K562 (cell line): ENCODE measurements around the gene ATP6V1F. TPM values are rescaled to one million over a fixed set of nuclear protein-coding genes. Genes with fewer than 3 reads are reported as not detected.

Source experiments
- ADNP ChIP-seq: fragments of 200-800 bp; sonication (Bioruptor generic); IDR thresholded peaks from 2 replicates; pipeline ENCODE4 v1.6.1; 2016; ENCODE audit warnings: missing genetic modification characterization, missing compliant biosample characterization
- E2F6 ChIP-seq, 2 experiments: IDR thresholded peaks; 2 replicates each; pipeline ENCODE4 v1.6.1; 2011; ENCODE audit warnings: borderline replicate concordance in 1 of 2, control low read depth in 1 of 2, low read depth in 1 of 2, low read length in 1 of 2, mild to moderate bottlenecking in 1 of 2, mixed read lengths in 1 of 2, moderate library complexity in 1 of 2; ENCODE audit not compliant: insufficient read depth in 1 of 2, insufficient read length in 1 of 2, poor library complexity in 1 of 2, severe bottlenecking in 1 of 2; ENCODE audit errors: extremely low read depth in 1 of 2
- ELF1 ChIP-seq: fragments of 200-800 bp; sonication (Bioruptor generic); IDR thresholded peaks from 2 replicates; pipeline ENCODE4 v1.6.1; 2016; ENCODE audit warnings: missing genetic modification characterization, missing compliant biosample characterization
- FOXP4 ChIP-seq: sonication (generic); formaldehyde crosslinking; IDR thresholded peaks from 2 replicates; pipeline ENCODE4 v1.8.0; 2022; ENCODE audit warnings: mild to moderate bottlenecking, missing genetic modification reagents, borderline replicate concordance
- NR2C2 ChIP-seq, 2 experiments: fragments of 200-800 bp in 1 of 2; sonication (Bioruptor generic) in 1 of 2; sonication (generic) in 1 of 2; formaldehyde crosslinking in 1 of 2; IDR thresholded peaks; 2 replicates each; pipeline versions ENCODE4 v1.6.1 to v1.8.0; 2016 to 2022; ENCODE audit warnings: mild to moderate bottlenecking in 1 of 2, missing compliant biosample characterization in 1 of 2, missing genetic modification characterization in 1 of 2, missing genetic modification reagents in 1 of 2
- PHTF2 ChIP-seq: fragments of 250-450 bp; sonication (Bioruptor Pico); IDR thresholded peaks from 2 replicates; pipeline ENCODE4 v1.5.0; 2021; ENCODE audit warnings: mild to moderate bottlenecking
- PRDM10 ChIP-seq: fragments of 450-650 bp; IDR thresholded peaks from 2 replicates; pipeline ENCODE4 v1.6.1; 2018; ENCODE audit not compliant: partially characterized antibody
- PRPF4 ChIP-seq: fragments of 200-400 bp; formaldehyde crosslinking; IDR thresholded peaks from one replicate; pipeline ENCODE4 v1.6.1; 2017; ENCODE audit warnings: low read length, low read depth, mild to moderate bottlenecking; ENCODE audit not compliant: insufficient read depth, poor library complexity, severe bottlenecking
- RBM15 ChIP-seq: fragments of 200-400 bp; formaldehyde crosslinking; IDR thresholded peaks from 2 replicates; pipeline ENCODE4 v1.6.1; 2018; ENCODE audit warnings: mild to moderate bottlenecking, low read length, moderate library complexity; ENCODE audit not compliant: insufficient read depth
- RNF2 ChIP-seq: sonication (generic); IDR thresholded peaks from 2 replicates; pipeline ENCODE4 v1.6.1; 2016
- ZBTB26 ChIP-seq: fragments of 450-650 bp; formaldehyde crosslinking; IDR thresholded peaks from 2 replicates; pipeline ENCODE4 v1.4.0; 2022; ENCODE audit warnings: missing genetic modification characterization
- polyA plus RNA-seq, 8 experiments: library from polyadenylated mRNA; depleted of rRNA in 4 of 8; stranded (reverse) in 5 of 8; unstranded in 3 of 8; fragments of >200 nt; fragmentation: Nextera tagmentation in 2 of 8; fragmentation: Illumina TruSeq in 1 of 8; extraction: Ambion mirVana in 2 of 8; extraction: Trizol in 1 of 8; gene quantifications; 2 replicates each; pipeline versions ENCODE4 v1.2.1 to v1.2.3, GENCODE V29; 2011 to 2014; ENCODE audit warnings: inconsistent platforms in 1 of 8, missing spikeins in 1 of 8
- total RNA-seq, 7 experiments: library from RNA; depleted of rRNA in 6 of 7; stranded (reverse); fragments of >200 nt in 6 of 7; fragmentation: Illumina TruSeq in 2 of 7; extraction: Trizol in 2 of 7; gene quantifications; 2 replicates each; pipeline versions ENCODE4 v1.2.1 to v1.2.3, GENCODE V29; 2011 to 2021; ENCODE audit warnings: low replicate concordance in 1 of 7
- TF ChIP-seq, protein P1 (sequence below): fragments of 250-450 bp; sonication (Bioruptor Pico); IDR thresholded peaks from 2 replicates; pipeline ENCODE4 v1.5.0; 2021; ENCODE audit warnings: mild to moderate bottlenecking, borderline replicate concordance
- TF ChIP-seq, protein P2 (sequence below): fragments of 200-800 bp; sonication (Bioruptor generic); IDR thresholded peaks from 2 replicates; pipeline ENCODE4 v1.6.1; 2017; ENCODE audit warnings: missing genetic modification characterization, missing compliant biosample characterization

ATP6V1F gene
- total and polyA plus RNA-seq, 9 of the 15 experiments (the other 6 are each of a cell fraction or from before 2014, with no cell fraction given) = 206 to 1,123 (median 542) TPM

- TF ChIP-seq, protein P1, sequence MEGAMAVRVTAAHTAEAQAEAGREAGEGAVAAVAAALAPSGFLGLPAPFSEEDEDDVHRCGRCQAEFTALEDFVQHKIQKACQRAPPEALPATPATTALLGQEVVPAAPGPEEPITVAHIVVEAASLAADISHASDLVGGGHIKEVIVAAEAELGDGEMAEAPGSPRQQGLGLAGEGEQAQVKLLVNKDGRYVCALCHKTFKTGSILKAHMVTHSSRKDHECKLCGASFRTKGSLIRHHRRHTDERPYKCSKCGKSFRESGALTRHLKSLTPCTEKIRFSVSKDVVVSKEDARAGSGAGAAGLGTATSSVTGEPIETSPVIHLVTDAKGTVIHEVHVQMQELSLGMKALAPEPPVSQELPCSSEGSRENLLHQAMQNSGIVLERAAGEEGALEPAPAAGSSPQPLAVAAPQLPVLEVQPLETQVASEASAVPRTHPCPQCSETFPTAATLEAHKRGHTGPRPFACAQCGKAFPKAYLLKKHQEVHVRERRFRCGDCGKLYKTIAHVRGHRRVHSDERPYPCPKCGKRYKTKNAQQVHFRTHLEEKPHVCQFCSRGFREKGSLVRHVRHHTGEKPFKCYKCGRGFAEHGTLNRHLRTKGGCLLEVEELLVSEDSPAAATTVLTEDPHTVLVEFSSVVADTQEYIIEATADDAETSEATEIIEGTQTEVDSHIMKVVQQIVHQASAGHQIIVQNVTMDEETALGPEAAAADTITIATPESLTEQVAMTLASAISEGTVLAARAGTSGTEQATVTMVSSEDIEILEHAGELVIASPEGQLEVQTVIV (CRISPR knock-in tag) = no peak
- TF ChIP-seq, protein P2, sequence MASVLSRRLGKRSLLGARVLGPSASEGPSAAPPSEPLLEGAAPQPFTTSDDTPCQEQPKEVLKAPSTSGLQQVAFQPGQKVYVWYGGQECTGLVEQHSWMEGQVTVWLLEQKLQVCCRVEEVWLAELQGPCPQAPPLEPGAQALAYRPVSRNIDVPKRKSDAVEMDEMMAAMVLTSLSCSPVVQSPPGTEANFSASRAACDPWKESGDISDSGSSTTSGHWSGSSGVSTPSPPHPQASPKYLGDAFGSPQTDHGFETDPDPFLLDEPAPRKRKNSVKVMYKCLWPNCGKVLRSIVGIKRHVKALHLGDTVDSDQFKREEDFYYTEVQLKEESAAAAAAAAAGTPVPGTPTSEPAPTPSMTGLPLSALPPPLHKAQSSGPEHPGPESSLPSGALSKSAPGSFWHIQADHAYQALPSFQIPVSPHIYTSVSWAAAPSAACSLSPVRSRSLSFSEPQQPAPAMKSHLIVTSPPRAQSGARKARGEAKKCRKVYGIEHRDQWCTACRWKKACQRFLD (CRISPR knock-in tag) = no peak
- TF ChIP-seq E2F6 (IDR thresholded peaks at IDR 0.05; ENCODE audit: borderline replicate concordance in 1 of 2, extremely low read depth in 1 of 2, insufficient read depth in 1 of 2, insufficient read length in 1 of 2, low read depth in 1 of 2, low read length in 1 of 2, poor library complexity in 1 of 2, severe bottlenecking in 1 of 2) (no peak), FOXP4 (CRISPR knock-in tag) (no peak), RBM15 (no peak), PRDM10 (no peak), ADNP (tag) (no peak), NR2C2 (CRISPR knock-in tag; IDR thresholded peaks at IDR 0.05) (peak; percentile 94), NR2C2 (tag; IDR thresholded peaks at IDR 0.05) (peak; percentile 89), PRPF4 (no peak), ELF1 (tag) (no peak), ZBTB26 (no peak), RNF2 (no peak), PHTF2 (no peak)
Measured at GRCh38 chr7:128838109-128838779, 24.4 kb upstream of the ATP6V1F start (continued).
